Activated naive CD4-positive, alpha-beta T cell (primary cell): ENCODE results near the gene TSPAN18.

Experiments used
- DNase-seq, 4 experiments: peaks; one replicate each; lab custom pipeline; 2025; lab: John Stamatoyannopoulos, UW

Gene TSPAN18

DNA sequence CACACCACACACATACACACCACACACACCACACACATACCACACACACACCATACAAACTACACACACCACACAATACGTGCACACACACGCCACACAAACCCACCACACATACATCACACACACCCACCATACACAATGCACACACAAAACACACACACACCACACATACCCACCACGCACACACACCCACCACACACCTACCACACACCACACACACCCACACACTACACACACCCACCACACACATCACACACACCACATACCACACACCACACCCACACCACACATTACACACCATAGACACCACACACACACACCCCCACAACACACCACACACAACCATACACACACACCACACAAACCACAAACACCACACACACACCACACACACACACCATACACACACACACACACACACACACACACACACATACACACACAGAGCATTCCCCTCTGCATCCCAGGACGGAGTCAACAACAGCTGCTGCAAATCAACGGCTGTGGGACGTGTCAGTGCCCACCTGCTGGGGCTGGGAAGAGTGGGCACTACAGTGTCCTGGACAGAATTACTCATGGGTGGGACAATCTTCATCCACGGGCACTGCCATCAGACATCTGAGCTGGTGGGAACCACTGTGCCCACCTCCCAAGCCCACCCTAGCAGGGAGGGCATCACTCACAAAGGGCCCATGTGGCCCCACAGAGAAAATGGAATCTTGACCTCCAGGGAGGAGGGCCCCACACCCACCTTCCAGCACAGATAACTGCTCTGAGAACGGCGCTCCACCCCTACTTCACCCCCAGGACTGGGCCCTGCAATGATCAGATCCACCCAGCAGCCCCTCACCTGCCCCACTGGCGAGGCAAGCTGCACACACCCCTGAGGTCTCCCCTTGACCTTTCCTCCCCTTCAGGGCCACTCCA lies 215.5 kb downstream of the TSPAN18 start:
- DNase-seq: no peak

DNA sequence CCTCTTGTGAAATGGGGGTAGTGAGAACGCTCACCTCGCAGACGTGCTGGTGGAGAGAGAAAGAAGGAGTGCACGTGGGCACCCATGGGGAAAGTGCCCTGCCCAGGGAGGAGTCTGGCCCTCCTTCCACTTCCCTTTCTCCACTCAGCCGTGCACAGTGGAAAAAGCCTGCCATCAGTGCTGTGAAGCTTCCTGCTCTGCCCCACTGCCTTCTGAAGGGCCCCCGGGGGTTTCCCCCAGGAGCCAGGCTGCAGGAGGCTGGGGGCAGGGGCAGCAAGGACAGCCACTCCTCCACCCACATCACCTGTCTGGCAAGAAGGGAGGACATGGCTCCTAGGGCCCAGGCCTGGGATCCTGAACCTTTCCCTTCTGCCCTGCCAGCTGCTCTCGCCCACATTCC lies 216.4 kb downstream of the TSPAN18 start:
- DNase-seq: no peak

DNA sequence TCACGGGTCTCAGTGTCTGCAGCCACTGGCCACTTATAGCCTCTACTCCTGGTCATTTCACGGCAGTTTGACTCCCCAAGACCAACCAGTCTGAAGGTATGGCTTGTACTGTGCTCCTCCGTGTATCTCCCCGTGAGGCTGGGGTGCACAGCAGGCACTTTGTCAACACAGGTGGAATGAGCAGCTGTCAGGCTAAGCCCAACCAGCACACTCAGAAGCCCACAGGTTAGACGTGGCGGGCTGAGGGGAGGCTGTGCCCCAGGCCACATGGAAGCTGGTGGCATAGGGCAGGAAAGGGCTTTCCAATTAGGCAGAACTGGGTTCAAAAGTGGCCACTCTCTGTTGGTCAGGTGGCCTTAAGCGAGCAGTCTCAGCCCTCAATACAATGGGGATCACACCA lies 216.9 kb downstream of the TSPAN18 start:
- DNase-seq: no peak

DNA sequence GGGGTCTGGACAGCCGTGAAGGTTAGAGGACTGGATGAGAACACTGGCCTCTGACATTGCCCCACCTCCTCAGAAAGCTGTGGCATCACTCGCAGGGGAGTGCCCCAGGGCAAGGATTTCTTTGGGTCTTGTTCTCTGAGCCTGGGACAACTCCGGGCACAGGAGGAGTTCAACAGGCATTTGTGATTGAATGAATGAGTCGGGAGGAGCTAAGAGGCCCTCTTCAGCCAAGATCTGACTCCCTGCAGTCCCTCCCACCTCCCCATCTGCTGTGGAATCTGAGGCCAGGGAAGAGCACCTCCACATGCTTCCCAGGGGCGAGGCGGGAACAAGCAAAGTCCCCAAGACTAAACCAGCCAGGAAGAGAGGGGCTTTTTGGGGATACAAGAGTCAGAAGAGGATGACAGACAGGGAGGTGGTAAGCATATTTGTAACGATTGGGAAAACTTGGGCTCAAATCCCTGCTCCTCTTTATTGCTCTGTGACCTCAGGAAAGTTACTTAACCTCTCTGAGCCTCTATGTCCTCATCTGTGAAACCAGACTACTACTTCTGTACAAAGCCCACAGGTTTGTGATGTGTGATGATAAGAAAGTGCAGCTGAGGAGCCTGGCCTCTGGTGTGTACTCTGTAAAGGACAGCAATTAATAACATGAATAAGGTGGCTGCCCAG lies 217.6 kb downstream of the TSPAN18 start:
- DNase-seq: no peak

- no peak for DNase-seq
Measured at GRCh38 chr11:44944853-44945235, 218.1 kb downstream of the TSPAN18 start.

- DNase-seq: no peak
Measured at GRCh38 chr11:44945666-44946065, 218.9 kb downstream of the TSPAN18 start.

GRCh38 chr11:44946263-44946662 lies 219.5 kb downstream of the TSPAN18 start:
- DNase-seq: no peak

GRCh38 chr11:44947114-44947513 lies 220.4 kb downstream of the TSPAN18 start:
- DNase-seq: no peak

DNA sequence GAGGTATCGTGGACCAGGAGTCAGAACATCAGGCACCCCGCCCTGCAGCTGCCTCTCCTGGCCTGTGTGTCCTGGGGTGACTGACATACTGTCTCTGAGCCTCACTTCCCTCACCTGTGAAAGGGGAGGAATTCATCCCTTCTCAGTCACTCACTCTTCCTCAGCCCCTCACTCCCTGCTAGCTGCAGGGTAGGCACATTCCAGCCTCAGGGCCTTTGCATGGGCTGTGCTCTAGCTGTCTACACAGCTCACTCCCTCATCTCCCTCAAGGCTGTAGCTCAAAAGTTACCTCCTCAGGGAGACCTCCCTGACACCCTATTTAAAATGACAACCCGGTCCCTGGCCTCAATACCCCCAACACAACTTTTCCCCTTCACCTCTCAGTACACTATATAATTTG lies 221.4 kb downstream of the TSPAN18 start:
- no peak for DNase-seq

- DNase-seq: no peak
Measured at GRCh38 chr11:44949160-44950030, 222.6 kb downstream of the TSPAN18 start.

GRCh38 chr11:44950031-44950624 lies 223.4 kb downstream of the TSPAN18 start:
- peak in 1 of 4 experiments; percentile 14 for DNase-seq

- peak in 2 of 4 experiments; percentile 14 to 45 for DNase-seq
Measured at GRCh38 chr11:44950625-44951476, 224.1 kb downstream of the TSPAN18 start, which contains the start of gene TP53I11. Gene TP53I11 (minus strand): TSS chr11:44950883. CDS start chr11:44938335, 12,548 bp downstream.

DNA sequence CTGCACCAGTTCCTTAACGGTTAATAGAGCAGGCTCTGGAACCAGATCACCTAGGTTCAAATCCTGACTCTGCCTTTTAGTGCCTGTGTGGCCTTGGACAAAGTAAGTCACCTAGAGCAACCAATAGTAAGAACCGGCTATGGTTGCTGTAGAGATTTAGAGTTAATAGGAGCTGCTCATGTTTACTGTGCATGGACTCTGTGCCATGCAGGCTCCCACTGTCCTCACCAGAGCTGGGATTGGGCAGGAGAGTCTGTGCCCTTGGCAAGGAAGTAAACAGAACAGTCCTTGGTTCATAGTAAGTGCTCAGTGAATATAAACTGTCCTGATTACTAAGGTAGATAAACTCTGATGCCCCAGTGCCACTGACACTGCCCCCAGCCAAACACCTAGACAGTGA lies 225.3 kb downstream of the TSPAN18 start:
- no peak for DNase-seq

DNA sequence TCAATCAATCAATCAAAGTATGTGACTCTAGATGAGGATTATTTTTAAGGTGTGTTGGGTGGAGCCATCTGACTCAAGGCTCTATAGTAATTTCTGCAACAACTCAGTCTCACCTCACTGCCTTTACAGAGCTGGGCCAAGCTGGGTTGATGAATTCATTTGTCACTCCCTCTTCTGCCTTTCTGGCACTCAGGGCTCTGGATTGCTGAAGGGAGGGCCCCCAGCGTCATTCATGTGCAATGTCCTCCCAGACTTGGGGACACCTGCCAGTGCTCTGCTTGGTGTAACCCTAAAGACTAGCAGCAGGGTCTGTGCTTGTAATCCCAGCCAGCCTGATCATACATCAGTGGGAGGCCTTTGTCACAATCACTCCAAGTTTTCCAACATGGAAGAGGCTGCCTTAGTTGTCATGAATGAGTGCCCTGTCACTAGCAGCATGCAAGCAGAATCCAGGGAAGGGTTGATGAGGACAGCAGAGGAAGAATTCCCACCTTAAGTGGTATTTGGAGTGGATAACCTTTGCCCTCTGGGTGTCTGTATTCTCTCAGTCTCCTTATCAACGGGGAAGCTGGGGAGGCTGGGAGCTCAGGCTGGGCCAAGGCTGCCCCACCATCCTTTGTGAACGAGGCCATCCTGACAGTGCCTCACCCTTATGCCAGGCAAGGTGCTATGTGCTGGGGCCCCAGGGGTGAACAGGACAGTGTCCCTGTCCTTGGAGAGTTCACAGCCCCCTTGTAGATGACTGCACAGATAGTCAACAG lies 225.9 kb downstream of the TSPAN18 start:
- DNase-seq: no peak

GRCh38 chr11:44954051-44954906 lies 227.5 kb downstream of the TSPAN18 start:
- no peak for DNase-seq

GRCh38 chr11:44955015-44955738 lies 228.4 kb downstream of the TSPAN18 start:
- no peak for DNase-seq

GRCh38 chr11:44957040-44957515 lies 230.3 kb downstream of the TSPAN18 start:
- no peak for DNase-seq
